Right forelimb (tissue), 1 donor: Measurements from ENCODE around the gene CD47.

Source experiments
- DNase-seq: peaks from one replicate; pipeline ENCODE4 v3.0.0-alpha.2; 2018

CD47 gene

GRCh38 chr3:108090049-108090700 lies 656 bp downstream of the CD47 start:
- DNase-seq, result peak; percentile 81

- DNase-seq, result no peak
Measured at GRCh38 chr3:108089579-108089978, 1.3 kb downstream of the CD47 start.

GRCh38 chr3:108088697-108089096 lies 2.1 kb downstream of the CD47 start:
- DNase-seq, result no peak

GRCh38 chr3:108088146-108088545 lies 2.7 kb downstream of the CD47 start:
- DNase-seq, result no peak

GRCh38 chr3:108086653-108087052 lies 4.2 kb downstream of the CD47 start:
- no peak for DNase-seq

GRCh38 chr3:108085810-108086350 lies 5.0 kb downstream of the CD47 start:
- DNase-seq, result no peak

GRCh38 chr3:108085370-108085769 lies 5.5 kb downstream of the CD47 start:
- DNase-seq, result no peak

GRCh38 chr3:108079877-108080276 lies 11.0 kb downstream of the CD47 start:
- DNase-seq, result no peak

- no peak for DNase-seq
Measured at GRCh38 chr3:108079043-108079442, 11.8 kb downstream of the CD47 start.

- no peak for DNase-seq
Measured at GRCh38 chr3:108076564-108076963, 14.3 kb downstream of the CD47 start.

GRCh38 chr3:108073764-108074431 lies 16.9 kb downstream of the CD47 start:
- no peak for DNase-seq

- DNase-seq, result no peak
Measured at GRCh38 chr3:108071368-108071767, 19.5 kb downstream of the CD47 start.

GRCh38 chr3:108070356-108070755 lies 20.5 kb downstream of the CD47 start:
- DNase-seq, result no peak

- DNase-seq, result no peak
Measured at GRCh38 chr3:108067768-108068167, 23.1 kb downstream of the CD47 start.

- no peak for DNase-seq
Measured at GRCh38 chr3:108065096-108065495, 25.7 kb downstream of the CD47 start.

- no peak for DNase-seq
Measured at GRCh38 chr3:108064293-108064887, 26.4 kb downstream of the CD47 start.

- no peak for DNase-seq
Measured at GRCh38 chr3:108062051-108062450, 28.8 kb downstream of the CD47 start.

GRCh38 chr3:108060331-108060730 lies 30.5 kb downstream of the CD47 start:
- DNase-seq, result no peak

GRCh38 chr3:108055931-108056330 lies 34.9 kb downstream of the CD47 start:
- DNase-seq, result no peak

GRCh38 chr3:108054935-108055334 lies 35.9 kb downstream of the CD47 start:
- DNase-seq, result no peak

- no peak for DNase-seq
Measured at GRCh38 chr3:108053483-108053882, 37.3 kb downstream of the CD47 start.

GRCh38 chr3:108053067-108053466 lies 37.8 kb downstream of the CD47 start:
- no peak for DNase-seq

GRCh38 chr3:108051005-108051404 lies 39.8 kb downstream of the CD47 start:
- DNase-seq, result no peak

GRCh38 chr3:108047987-108048386 lies 42.8 kb downstream of the CD47 start:
- DNase-seq, result no peak
